ENCODE data around the gene ZNF275. TPM values are rescaled to one million over a fixed set of nuclear protein-coding genes. Genes with fewer than 3 reads are reported as not detected.
"Not testable (repeated sequence)": the region's sequence is repeated elsewhere in the genome, so short reads cannot be mapped to it uniquely, and the experiment has no call there.

ZNF275 gene
- total RNA-seq, 1 donor from 2014 or later: 7.6 TPM

DNA sequence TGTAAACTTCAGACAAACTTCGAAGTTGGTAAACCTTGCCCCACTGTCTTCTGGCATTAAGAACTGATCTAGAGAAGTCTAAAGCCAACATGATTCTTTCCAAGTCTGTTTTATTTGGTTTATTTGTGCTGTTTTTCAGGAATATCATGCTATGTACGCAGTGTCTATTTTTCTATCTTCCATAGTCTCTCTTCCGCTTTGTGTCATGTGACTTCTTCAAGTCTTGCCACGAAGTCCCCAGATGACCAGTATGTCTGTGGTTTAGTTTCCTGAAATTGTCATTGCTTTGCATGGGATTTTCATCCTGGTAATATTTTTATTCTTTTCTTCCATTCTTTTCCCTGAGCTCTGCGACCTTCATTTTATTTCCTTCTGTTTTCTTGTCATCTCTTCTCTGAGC lies 52.1 kb downstream of the ZNF275 start:
- Histone ChIP-seq H3K4me3 (no peak overlapping the region), H3K27me3 (ENCODE audit: low read depth) (no peaks in the 10 kb centered on the region), H3K27ac (no peak overlapping the region), H3K36me3 (no peaks in the 10 kb centered on the region), H3K4me1 (no peaks in the 10 kb centered on the region), H3K9me3 (no peaks in the 10 kb centered on the region)
- intact Hi-C loops (cut with DNase I): no loop called here
- TF ChIP-seq, protein P1, sequence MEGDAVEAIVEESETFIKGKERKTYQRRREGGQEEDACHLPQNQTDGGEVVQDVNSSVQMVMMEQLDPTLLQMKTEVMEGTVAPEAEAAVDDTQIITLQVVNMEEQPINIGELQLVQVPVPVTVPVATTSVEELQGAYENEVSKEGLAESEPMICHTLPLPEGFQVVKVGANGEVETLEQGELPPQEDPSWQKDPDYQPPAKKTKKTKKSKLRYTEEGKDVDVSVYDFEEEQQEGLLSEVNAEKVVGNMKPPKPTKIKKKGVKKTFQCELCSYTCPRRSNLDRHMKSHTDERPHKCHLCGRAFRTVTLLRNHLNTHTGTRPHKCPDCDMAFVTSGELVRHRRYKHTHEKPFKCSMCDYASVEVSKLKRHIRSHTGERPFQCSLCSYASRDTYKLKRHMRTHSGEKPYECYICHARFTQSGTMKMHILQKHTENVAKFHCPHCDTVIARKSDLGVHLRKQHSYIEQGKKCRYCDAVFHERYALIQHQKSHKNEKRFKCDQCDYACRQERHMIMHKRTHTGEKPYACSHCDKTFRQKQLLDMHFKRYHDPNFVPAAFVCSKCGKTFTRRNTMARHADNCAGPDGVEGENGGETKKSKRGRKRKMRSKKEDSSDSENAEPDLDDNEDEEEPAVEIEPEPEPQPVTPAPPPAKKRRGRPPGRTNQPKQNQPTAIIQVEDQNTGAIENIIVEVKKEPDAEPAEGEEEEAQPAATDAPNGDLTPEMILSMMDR (IDR thresholded peaks at IDR 0.05): no peak
- no peak for DNase-seq
- no peak for ATAC-seq

- no peak for ATAC-seq
- H3K9me3 ChIP-seq: no peaks in the 10 kb centered on the region
- H3K27me3 ChIP-seq (ENCODE audit: low read depth): no peaks in the 10 kb centered on the region
- DNase-seq: no peak
- intact Hi-C loops (cut with DNase I): no loop called here
- no peak overlapping the region for H3K4me3 ChIP-seq
- H3K4me1 ChIP-seq: no peaks in the 10 kb centered on the region
- H3K36me3 ChIP-seq: no peaks in the 10 kb centered on the region
- H3K27ac ChIP-seq: no peak overlapping the region
- TF ChIP-seq, protein P1 (IDR thresholded peaks at IDR 0.05): no peak
Observed at GRCh38 chrX:153387345-153387744, 53.4 kb downstream of the ZNF275 start.

GRCh38 chrX:153387987-153388721 lies 54.2 kb downstream of the ZNF275 start:
- TF ChIP-seq, protein P1 (IDR thresholded peaks at IDR 0.05): no peak
- Histone ChIP-seq H3K27me3 (ENCODE audit: low read depth) (no peaks in the 10 kb centered on the region), H3K4me1 (no peaks in the 10 kb centered on the region), H3K36me3 (no peaks in the 10 kb centered on the region), H3K9me3 (no peaks in the 10 kb centered on the region), H3K27ac (no peak overlapping the region), H3K4me3 (no peak overlapping the region)
- intact Hi-C loops (cut with DNase I): no loop called here
- no peak for DNase-seq
- ATAC-seq: no peak

- intact Hi-C loops (cut with DNase I): no loop called here
- no peaks in the 10 kb centered on the region for H3K36me3 ChIP-seq
- ATAC-seq (no peak), DNase-seq (no peak)
- no peaks in the 10 kb centered on the region for H3K9me3 ChIP-seq
- no peaks in the 10 kb centered on the region for H3K4me1 ChIP-seq
- H3K27me3 ChIP-seq (ENCODE audit: low read depth): no peaks in the 10 kb centered on the region
- TF ChIP-seq, protein P1 (IDR thresholded peaks at IDR 0.05): no peak
- H3K27ac ChIP-seq: no peak overlapping the region
- H3K4me3 ChIP-seq: no peak overlapping the region
Observed at GRCh38 chrX:153388722-153389459, 54.9 kb downstream of the ZNF275 start.

GRCh38 chrX:153389460-153389768 lies 55.5 kb downstream of the ZNF275 start:
- H3K9me3 ChIP-seq; intact Hi-C loops (cut with DNase I); H3K4me1 ChIP-seq; H3K36me3 ChIP-seq; H3K4me3 ChIP-seq; H3K27me3 ChIP-seq (ENCODE audit: low read depth); ATAC-seq; DNase-seq; H3K27ac ChIP-seq: not testable (repeated sequence)

- Histone ChIP-seq H3K9me3 (no peaks in the 10 kb centered on the region), H3K4me1 (no peaks in the 10 kb centered on the region), H3K36me3 (no peaks in the 10 kb centered on the region), H3K27ac (no peak overlapping the region), H3K27me3 (ENCODE audit: low read depth) (no peaks in the 10 kb centered on the region), H3K4me3 (no peak overlapping the region)
- intact Hi-C loops (cut with DNase I): no loop called here
- no peak for DNase-seq
- no peak for ATAC-seq
- TF ChIP-seq, protein P1 (IDR thresholded peaks at IDR 0.05): no peak
Observed at GRCh38 chrX:153392642-153393321, 58.8 kb downstream of the ZNF275 start.
